ENCODE measurements around the gene TMEM161B.
"Not testable (repeated sequence)": the region's sequence is repeated elsewhere in the genome, so short reads cannot be mapped to it uniquely, and the experiment has no call there.

DNA sequence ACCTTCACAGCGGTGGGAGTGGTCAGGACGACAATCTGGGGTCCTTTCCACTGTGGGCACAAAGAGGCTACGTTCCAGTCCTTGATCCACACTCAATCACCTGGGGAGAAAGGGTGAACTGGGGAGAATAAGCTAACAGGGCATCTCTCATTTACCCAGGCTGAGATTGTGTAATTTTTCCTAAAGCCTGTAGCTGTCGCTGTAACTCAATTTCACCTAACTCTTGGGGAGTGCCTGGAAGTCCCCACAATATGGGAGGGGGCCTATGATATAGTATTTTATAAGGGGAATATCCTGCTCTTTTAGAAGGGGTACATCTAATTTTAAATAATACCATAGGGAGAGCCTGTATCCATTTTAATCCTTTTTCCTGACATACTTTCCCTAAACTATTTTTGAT lies 79.2 kb downstream of the TMEM161B start:
- TF ChIP-seq POLR2A, EP300 (IDR thresholded peaks at IDR 0.05): not testable (repeated sequence)
- TF ChIP-seq, protein P1, sequence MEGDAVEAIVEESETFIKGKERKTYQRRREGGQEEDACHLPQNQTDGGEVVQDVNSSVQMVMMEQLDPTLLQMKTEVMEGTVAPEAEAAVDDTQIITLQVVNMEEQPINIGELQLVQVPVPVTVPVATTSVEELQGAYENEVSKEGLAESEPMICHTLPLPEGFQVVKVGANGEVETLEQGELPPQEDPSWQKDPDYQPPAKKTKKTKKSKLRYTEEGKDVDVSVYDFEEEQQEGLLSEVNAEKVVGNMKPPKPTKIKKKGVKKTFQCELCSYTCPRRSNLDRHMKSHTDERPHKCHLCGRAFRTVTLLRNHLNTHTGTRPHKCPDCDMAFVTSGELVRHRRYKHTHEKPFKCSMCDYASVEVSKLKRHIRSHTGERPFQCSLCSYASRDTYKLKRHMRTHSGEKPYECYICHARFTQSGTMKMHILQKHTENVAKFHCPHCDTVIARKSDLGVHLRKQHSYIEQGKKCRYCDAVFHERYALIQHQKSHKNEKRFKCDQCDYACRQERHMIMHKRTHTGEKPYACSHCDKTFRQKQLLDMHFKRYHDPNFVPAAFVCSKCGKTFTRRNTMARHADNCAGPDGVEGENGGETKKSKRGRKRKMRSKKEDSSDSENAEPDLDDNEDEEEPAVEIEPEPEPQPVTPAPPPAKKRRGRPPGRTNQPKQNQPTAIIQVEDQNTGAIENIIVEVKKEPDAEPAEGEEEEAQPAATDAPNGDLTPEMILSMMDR (IDR thresholded peaks at IDR 0.05): not testable (repeated sequence)
